Right lobe of liver (tissue), 6 donors: ENCODE data around the gene PLCB2. TPM values are rescaled to one million over a fixed set of nuclear protein-coding genes. Genes with fewer than 3 reads are reported as not detected.

Experiments used
- ATAC-seq, 4 donors: fragments of 200-7000 bp; cut with Tn5 transposase; one replicate each; pipeline ENCODE4 v1.9.1; 2020; ENCODE audit warnings: mild to moderate bottlenecking in 4 of 4, moderate library complexity in 4 of 4
- DNase-seq, 3 donors: peaks; one replicate each; pipeline ENCODE4 v3.0.0-alpha.2; 2020
- H3K27ac ChIP-seq, 3 donors: fragments of 200-600 bp; one replicate each; pipeline ENCODE4 v1.8.0; 2022
- H3K27me3 ChIP-seq, 2 donors: fragments of 200-600 bp; one replicate each; pipeline ENCODE4 v1.8.0; 2022
- H3K36me3 ChIP-seq, 4 donors: fragments of 200-600 bp; sonication (generic) in 1 of 4; one replicate each; pipeline versions ENCODE4 v1.5.1 to v1.8.0; 2017 to 2022; ENCODE audit warnings: control low read depth in 1 of 4
- H3K4me1 ChIP-seq, 4 donors: fragments of 200-600 bp; sonication (generic) in 1 of 4; one replicate each; pipeline versions ENCODE4 v1.5.1 to v1.8.0; 2017 to 2022; ENCODE audit warnings: control low read depth in 1 of 4
- H3K4me3 ChIP-seq, 3 donors: fragments of 200-600 bp; one replicate each; pipeline ENCODE4 v1.8.0; 2022
- H3K9me3 ChIP-seq, 4 donors: fragments of 200-600 bp; sonication (generic) in 1 of 4; one replicate each; pipeline versions ENCODE4 v1.5.1 to v1.8.0; 2017 to 2022; ENCODE audit warnings: control low read depth in 1 of 4
- POLR2A ChIP-seq: fragments of 450-650 bp; IDR thresholded peaks from one replicate; pipeline ENCODE4 v1.6.1; 2017; ENCODE audit warnings: antibody characterized with exemption, mild to moderate bottlenecking
- WGBS: methylation state at CpG from one replicate; pipeline ENCODE4 v1.1.6; 2018; ENCODE audit warnings: low coverage, low lambda C conversion rate; ENCODE audit not compliant: insufficient coverage; ENCODE audit errors: missing lambda C conversion rate; 5-methylcytosine and 5-hydroxymethylcytosine counted together
- intact Hi-C, 2 donors: fragments of 100-400 bp; cut with DNase I; formaldehyde crosslinking; loops; one replicate each; pipeline versions ENCODE4 v1.11.2 to v1.14.1; 2022
- total RNA-seq, 6 experiments: library from RNA; depleted of rRNA in 2 of 6; stranded (reverse); fragments of >200 nt in 2 of 6; fragmentation: NEBNext Ultra II Directional in 3 of 6; extraction: Animal tissue kit (Norgen Biotek cat#: 25700) in 3 of 6; gene quantifications; one replicate each; pipeline versions ENCODE4 v1.1.0 to v1.2.4, GENCODE V29; 2016 to 2023
- TF ChIP-seq, protein P1 (sequence below), 4 donors: fragments of 200-600 bp in 3 of 4; fragments of 450-650 bp in 1 of 4; IDR thresholded peaks; one replicate each; pipeline versions ENCODE4 v1.5.1 to v1.8.0; 2016 to 2022; ENCODE audit warnings: antibody characterized with exemption in 4 of 4, mild to moderate bottlenecking in 2 of 4
- donor health status: DM: no; HTN: yes; CAD: no.
- donor health status: DM: no; HTN: no; CAD: no.
- donor health status: DM: no; HTN: no; CAD: no.
- donor health status: DM: no; HTN: yes; CAD: no.
- donor health status: DM: no; HTN: yes; CAD: no.

Gene PLCB2
- total RNA-seq, 6 experiments from 2014 or later: 5.0 to 18.0 (median 7.2) TPM

GRCh38 chr15:40285151-40285550, 22.6 kb downstream of the PLCB2 start:
- H3K36me3 ChIP-seq: no peaks in the 10 kb centered on the region
- no peak for ATAC-seq
- H3K9me3 ChIP-seq: no peaks in the 10 kb centered on the region
- H3K27ac ChIP-seq: no peak overlapping the region
- no peak for DNase-seq
- WGBS: 88% methylated on average over 4 of the region's 4 CpGs
- H3K4me1 ChIP-seq: peaks cover 0 to 24% (median 0%) of the 10 kb centered on the region in 4 donors
- H3K27me3 ChIP-seq: peaks cover 0 to 23% of the 10 kb centered on the region in 2 donors
- TF ChIP-seq, protein P1, sequence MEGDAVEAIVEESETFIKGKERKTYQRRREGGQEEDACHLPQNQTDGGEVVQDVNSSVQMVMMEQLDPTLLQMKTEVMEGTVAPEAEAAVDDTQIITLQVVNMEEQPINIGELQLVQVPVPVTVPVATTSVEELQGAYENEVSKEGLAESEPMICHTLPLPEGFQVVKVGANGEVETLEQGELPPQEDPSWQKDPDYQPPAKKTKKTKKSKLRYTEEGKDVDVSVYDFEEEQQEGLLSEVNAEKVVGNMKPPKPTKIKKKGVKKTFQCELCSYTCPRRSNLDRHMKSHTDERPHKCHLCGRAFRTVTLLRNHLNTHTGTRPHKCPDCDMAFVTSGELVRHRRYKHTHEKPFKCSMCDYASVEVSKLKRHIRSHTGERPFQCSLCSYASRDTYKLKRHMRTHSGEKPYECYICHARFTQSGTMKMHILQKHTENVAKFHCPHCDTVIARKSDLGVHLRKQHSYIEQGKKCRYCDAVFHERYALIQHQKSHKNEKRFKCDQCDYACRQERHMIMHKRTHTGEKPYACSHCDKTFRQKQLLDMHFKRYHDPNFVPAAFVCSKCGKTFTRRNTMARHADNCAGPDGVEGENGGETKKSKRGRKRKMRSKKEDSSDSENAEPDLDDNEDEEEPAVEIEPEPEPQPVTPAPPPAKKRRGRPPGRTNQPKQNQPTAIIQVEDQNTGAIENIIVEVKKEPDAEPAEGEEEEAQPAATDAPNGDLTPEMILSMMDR (IDR thresholded peaks at IDR 0.05): no peak
- no peak for TF ChIP-seq POLR2A
- H3K4me3 ChIP-seq: no peak overlapping the region
- intact Hi-C loops: no loop called here

- DNase-seq (no peak), ATAC-seq (no peak)
- 50% methylated on average over 15 of the region's 33 CpGs for WGBS
- TF ChIP-seq POLR2A: no peak
- TF ChIP-seq, protein P1 (IDR thresholded peaks at IDR 0.05): no peak
- Histone ChIP-seq H3K4me3 (no peak overlapping the region), H3K36me3 (no peaks in the 10 kb centered on the region), H3K4me1 (peaks cover 0 to 17% (median 0%) of the 10 kb centered on the region in 4 donors), H3K27me3 (peaks cover 0 to 27% of the 10 kb centered on the region in 2 donors), H3K9me3 (no peaks in the 10 kb centered on the region), H3K27ac (no peak overlapping the region)
- intact Hi-C loops: no loop called here
Observed at GRCh38 chr15:40283615-40284300, 24.0 kb downstream of the PLCB2 start.

- Histone ChIP-seq H3K4me3 (peak within 1 kb of the TSS; percentile 22 to 51 (median 40)), H3K27me3 (peaks cover 0 to 27% of the 10 kb centered on the region in 2 donors), H3K9me3 (no peaks in the 10 kb centered on the region), H3K36me3 (no peaks in the 10 kb centered on the region), H3K4me1 (peaks cover 0 to 17% (median 0%) of the 10 kb centered on the region in 4 donors), H3K27ac (no peak within 1 kb of the TSS)
- ATAC-seq: peak in 2 of 4 donors; percentile 8
- intact Hi-C loops: no loop called here
- DNase-seq: no peak
- 7% methylated on average over 19 of the region's 76 CpGs for WGBS
- TF ChIP-seq, protein P1 (IDR thresholded peaks at IDR 0.05): no peak
Observed at GRCh38 chr15:40282869-40283614, 24.7 kb downstream of the PLCB2 start, which contains the start of gene ANKRD63. Gene ANKRD63 (minus strand): TSS chr15:40283064. CDS start chr15:40282586, 478 bp downstream.

DNA sequence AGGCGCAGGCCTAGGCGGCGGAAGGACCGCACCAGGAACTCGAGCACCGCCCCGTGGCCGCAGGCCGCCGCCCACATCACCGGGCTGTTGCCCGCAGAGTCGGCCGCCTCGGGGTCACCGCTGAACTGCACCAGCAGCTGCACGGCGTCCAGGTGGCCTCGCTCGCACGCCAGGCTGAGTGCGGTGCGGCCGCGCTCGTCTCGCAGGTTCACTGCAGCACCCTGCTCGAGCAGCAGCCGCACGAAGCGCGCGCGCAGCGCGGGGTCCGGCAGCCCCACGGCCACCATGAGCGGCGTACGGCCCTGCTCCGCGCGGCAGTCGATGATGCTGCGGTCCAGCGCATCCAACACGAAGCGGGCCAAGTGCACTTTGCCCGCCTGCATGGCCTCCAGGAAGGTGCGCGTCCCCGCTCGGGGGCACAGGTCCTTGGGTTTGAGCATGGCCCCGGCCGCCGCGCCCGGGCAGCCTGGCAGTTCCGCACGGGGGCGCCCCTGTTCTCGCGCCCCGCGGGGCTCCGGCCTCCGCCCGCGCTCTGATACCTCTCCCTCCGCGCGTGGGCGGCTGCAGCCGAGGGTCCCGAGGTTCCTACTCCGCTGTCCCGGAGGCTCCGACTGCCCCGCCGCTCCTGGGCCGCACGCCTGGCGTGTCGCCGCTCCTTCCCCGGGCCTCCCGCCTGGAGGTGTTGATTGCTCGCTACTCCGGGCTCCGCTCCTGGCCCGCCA, 25.4 kb downstream of the PLCB2 start:
- H3K27ac ChIP-seq: no peak overlapping the region
- H3K4me3 ChIP-seq: peak overlapping the region; percentile 22 to 51 (median 40)
- TF ChIP-seq, protein P1 (IDR thresholded peaks at IDR 0.05): peak in 3 of 4 donors; percentile 37 to 59 (median 54)
- no peak for TF ChIP-seq POLR2A
- DNase-seq (peak; percentile 75 to 86 (median 85)), ATAC-seq (peak; percentile 75 to 84 (median 82))
- WGBS: no CpG with 5 or more reads among the region's 92 CpGs
- H3K9me3 ChIP-seq: no peaks in the 10 kb centered on the region
- H3K4me1 ChIP-seq: peaks cover 0 to 17% (median 0%) of the 10 kb centered on the region in 4 donors
- H3K36me3 ChIP-seq: no peaks in the 10 kb centered on the region
- H3K27me3 ChIP-seq: peaks cover 0 to 27% of the 10 kb centered on the region in 2 donors
- intact Hi-C loops: no loop called here
